A673 (cell line): Measurements from ENCODE around the gene DMGDH.

Experiments used
- CTCF ChIP-seq: fragments of 300-800, 200-600 bp; sonication (generic); conservative IDR thresholded peaks from 2 replicates; pipeline ENCODE4 v1.5.1; 2017; ENCODE audit warnings: low read depth, mild to moderate bottlenecking, antibody characterized with exemption, low read length, moderate library complexity, mixed read lengths
- EZH2 ChIP-seq: fragments of 200-600 bp; sonication (generic); IDR thresholded peaks from 2 replicates; pipeline ENCODE4 v1.6.1; 2017; ENCODE audit warnings: borderline replicate concordance, low read depth, mild to moderate bottlenecking, mixed read lengths, antibody characterized with exemption, low read length; ENCODE audit not compliant: poor library complexity, severe bottlenecking

- TF ChIP-seq CTCF: no peak
- TF ChIP-seq EZH2: no peak
Measured at GRCh38 chr5:79091064-79091463, 21.6 kb upstream of the DMGDH start.
